ENCODE results near the gene MRPL33.

Gene MRPL33

DNA sequence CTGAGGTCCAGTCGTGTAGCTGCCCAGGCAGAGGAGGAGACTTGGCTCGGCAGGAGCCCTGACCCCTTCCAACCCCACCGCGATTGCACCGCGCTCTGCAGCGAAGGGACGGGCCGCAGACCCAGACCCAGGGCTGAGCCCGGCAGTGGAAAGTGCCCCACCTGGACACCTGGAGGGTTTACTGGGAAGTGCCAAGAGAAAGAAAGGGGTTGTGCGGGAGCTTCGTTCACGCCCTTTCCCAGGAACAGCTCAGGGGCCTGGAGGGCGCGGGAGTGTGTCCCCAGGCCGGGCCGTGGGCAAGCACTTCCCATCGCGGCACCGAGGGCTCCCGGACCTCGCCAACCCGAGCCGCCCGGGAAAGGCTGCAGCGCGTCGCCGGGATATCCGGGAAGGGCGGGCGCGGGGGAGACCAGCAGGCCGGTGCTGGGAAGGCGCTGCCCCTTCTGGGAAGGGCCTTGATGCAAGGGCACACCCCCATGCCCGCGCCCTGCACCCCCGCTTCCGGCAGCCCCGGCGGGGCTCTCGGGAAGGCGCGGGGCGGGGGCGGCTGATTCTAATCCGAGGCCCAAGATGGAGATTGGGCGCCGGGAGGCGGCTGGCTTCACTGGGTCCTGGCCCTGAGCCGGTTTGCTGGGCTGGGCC is 36.1 kb upstream of the MRPL33 start:
- TF ChIP-seq, protein P1, sequence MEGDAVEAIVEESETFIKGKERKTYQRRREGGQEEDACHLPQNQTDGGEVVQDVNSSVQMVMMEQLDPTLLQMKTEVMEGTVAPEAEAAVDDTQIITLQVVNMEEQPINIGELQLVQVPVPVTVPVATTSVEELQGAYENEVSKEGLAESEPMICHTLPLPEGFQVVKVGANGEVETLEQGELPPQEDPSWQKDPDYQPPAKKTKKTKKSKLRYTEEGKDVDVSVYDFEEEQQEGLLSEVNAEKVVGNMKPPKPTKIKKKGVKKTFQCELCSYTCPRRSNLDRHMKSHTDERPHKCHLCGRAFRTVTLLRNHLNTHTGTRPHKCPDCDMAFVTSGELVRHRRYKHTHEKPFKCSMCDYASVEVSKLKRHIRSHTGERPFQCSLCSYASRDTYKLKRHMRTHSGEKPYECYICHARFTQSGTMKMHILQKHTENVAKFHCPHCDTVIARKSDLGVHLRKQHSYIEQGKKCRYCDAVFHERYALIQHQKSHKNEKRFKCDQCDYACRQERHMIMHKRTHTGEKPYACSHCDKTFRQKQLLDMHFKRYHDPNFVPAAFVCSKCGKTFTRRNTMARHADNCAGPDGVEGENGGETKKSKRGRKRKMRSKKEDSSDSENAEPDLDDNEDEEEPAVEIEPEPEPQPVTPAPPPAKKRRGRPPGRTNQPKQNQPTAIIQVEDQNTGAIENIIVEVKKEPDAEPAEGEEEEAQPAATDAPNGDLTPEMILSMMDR (IDR thresholded peaks at IDR 0.05; ENCODE audit: low read depth, low read length, missing control alignments): no peak
- in situ Hi-C loops (cut with HindIII; ENCODE audit: low sequenced_read_pairs): no loop called here
- H3K4me3 ChIP-seq (ENCODE audit: low read depth, low read length): no peak overlapping the region
- DNase-seq (ENCODE audit: low read depth): no peak

DNA sequence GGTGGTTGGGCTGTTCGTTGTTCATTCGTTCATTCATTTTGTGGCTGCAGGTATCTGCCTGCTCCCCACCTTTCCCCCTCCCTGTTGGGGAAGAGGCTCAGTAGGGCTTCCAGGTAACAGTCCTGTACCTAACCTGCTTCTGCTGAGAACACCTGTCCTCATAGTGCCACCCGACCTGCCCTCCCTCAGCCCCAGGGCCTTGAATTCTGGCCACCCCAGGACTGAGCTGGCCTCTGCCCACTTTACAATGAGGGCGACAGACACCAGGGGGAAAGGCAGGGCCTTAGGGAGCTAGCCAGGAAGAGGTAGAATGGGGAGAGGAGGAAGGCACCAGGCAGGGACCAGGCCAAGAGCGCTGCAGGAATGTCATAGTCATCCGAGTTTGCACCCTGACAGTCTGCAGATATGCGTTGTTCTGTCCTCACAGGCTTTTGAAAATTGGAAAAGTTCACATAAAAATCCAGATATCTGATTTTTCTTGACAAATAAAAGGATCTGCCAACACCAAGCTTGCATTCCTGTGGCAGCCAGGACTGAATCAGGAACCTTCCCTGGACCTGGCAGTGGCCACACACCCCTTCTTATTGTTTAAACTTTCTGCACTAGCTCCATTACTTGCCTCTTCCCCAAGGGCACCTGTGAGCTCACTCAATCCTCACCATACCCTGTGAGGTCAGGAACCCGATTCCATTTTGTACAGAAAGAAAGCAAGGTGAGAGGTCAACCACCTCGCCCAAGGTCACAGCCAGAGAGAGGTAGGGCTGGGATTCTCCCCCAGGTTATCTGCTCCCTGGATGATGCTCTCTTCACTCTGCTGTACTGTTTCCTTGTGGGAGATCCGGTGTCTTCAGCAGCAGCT is 35.3 kb upstream of the MRPL33 start:
- TF ChIP-seq, protein P1 (IDR thresholded peaks at IDR 0.05; ENCODE audit: low read depth, low read length, missing control alignments): no peak
- H3K4me3 ChIP-seq (ENCODE audit: low read depth, low read length): no peak overlapping the region
- in situ Hi-C loops (cut with HindIII; ENCODE audit: low sequenced_read_pairs): no loop called here
- no peak for DNase-seq (ENCODE audit: low read depth)

DNA sequence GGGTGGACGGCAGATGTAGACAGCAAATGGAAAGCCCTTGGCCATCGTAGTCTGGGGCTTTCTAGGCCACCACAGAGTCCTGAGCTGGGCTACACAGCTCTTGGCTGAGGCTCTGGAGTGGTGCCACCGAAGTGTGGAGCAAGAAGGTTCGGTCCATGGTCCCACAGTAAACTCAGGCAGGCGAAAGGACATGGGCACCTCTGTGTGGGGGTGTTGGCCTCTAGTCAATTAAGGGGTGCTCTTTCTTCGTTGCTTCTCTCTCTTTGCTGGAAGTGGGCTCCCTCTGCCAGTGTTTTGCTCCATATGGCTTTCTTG is 34.7 kb upstream of the MRPL33 start:
- TF ChIP-seq, protein P1 (IDR thresholded peaks at IDR 0.05; ENCODE audit: low read depth, low read length, missing control alignments): no peak
- no peak overlapping the region for H3K4me3 ChIP-seq (ENCODE audit: low read depth, low read length)
- in situ Hi-C loops (cut with HindIII; ENCODE audit: low sequenced_read_pairs): no loop called here
- no peak for DNase-seq (ENCODE audit: low read depth)

DNA sequence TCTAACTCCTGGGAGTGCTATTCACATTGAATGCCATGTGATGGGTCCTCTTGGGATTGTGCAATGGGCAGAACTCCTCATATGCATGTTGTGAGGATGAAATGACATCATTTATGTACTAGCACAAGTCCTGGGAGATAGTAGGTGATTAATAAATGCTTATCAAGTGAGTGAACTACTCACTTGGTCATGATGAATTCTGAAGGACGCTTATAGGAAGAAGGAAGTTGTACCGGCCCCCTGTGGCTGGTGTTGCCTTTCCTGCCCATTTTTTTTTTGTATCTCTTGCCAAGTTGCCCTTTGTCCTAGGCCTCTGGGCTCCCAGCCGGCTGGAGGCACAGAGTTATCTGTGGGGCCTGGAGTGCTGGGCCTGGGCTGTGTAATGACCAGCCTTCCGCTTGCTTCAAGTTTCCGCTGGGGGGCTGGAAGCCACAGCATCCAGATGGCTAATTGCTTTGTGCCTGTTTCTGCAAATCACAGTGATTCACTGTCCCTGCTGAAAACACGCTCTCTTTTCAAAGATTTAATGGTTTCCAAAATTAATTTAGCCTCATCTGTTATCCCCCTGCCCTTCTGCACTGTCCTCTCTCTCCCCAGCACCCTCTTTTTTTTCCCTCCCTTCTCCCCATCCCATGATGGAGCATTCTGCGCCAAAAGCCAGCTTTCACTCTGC is 33.7 kb upstream of the MRPL33 start:
- TF ChIP-seq, protein P1 (IDR thresholded peaks at IDR 0.05; ENCODE audit: low read depth, low read length, missing control alignments): peak; percentile 10
- H3K4me3 ChIP-seq (ENCODE audit: low read depth, low read length): no peak overlapping the region
- in situ Hi-C loops (cut with HindIII; ENCODE audit: low sequenced_read_pairs): no loop called here
- no peak for DNase-seq (ENCODE audit: low read depth)

DNA sequence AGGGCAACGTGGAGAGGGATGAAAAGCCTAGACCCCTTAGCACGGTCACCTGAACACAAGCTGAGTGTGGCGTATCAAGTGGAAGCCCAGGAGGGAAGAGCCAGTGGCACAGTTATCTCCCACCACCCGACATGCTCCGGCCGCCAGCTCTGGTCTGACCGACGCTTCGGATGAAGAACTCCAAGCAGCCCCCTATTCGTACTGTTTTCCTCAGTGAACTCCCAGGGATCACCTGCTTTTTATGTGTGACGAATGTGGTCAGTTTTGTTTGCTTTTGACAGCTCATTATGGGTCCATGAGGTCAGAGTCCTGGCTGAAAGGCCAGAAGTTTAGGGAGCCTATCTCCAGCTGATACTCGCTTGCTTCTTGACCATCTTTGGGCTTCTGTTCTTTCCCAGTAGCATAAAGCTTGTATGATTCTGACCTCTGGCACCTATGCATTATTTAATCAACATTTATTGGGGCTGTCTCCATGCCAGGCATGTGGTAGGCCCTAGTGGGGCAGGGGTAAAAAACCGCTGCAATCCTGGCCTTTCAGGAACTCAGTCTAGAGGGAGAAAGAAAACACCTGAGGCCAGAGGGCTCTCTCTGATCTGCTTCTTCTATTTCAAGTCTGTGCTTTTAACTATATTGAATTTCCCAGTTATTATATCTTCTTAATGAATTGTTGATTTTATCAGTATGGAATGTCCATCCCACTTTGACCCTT is 33.0 kb upstream of the MRPL33 start:
- TF ChIP-seq, protein P1 (IDR thresholded peaks at IDR 0.05; ENCODE audit: low read depth, low read length, missing control alignments): no peak
- in situ Hi-C loops (cut with HindIII; ENCODE audit: low sequenced_read_pairs): no loop called here
- no peak overlapping the region for H3K4me3 ChIP-seq (ENCODE audit: low read depth, low read length)
- DNase-seq (ENCODE audit: low read depth): no peak

DNA sequence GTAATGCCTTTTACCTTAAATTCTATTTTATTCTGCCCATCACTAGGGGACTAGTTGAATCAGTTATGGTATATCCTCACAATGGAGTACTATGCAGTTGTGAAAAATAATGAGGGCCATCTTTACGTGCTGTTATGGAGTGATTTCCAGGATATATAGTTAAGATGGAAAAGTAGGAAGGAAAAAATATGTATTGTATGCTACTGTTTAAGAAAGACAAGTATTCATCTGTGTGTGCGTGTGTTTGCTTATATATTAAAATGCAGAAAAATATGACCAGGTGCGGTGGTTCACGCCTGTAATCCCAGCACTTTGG is 32.5 kb upstream of the MRPL33 start:
- in situ Hi-C loops (cut with HindIII; ENCODE audit: low sequenced_read_pairs): no loop called here
- DNase-seq (ENCODE audit: low read depth): no peak
- H3K4me3 ChIP-seq (ENCODE audit: low read depth, low read length): no peak overlapping the region
- TF ChIP-seq, protein P1 (IDR thresholded peaks at IDR 0.05; ENCODE audit: low read depth, low read length, missing control alignments): no peak

All from astrocyte of the cerebellum (primary cell).